ENCODE results near the gene ANKHD1. TPM values are rescaled to one million over a fixed set of nuclear protein-coding genes. Genes with fewer than 3 reads are reported as not detected.

Gene ANKHD1
- total and polyA plus RNA-seq, 9 of the 15 experiments (the other 6 are each of a cell fraction or from before 2014, with no cell fraction given): 38.9 to 138 (median 78.7) TPM

- TF ChIP-seq HNRNPK (IDR thresholded peaks at IDR 0.05; ENCODE audit: low read depth, low read length, poor library complexity, severe bottlenecking): no peak
- TF ChIP-seq PURB (CRISPR knock-in tag; IDR thresholded peaks at IDR 0.05; ENCODE audit: low read depth): no peak
- peak; percentile 5 for TF ChIP-seq CTCFL (IDR thresholded peaks at IDR 0.05; ENCODE audit: borderline replicate concordance, insufficient read depth, low read depth, low read length, poor library complexity, severe bottlenecking)
- no peak for TF ChIP-seq LEF1 (IDR thresholded peaks at IDR 0.05)
- no peak for TF ChIP-seq SOX6 (IDR thresholded peaks at IDR 0.05)
- TF ChIP-seq MTA3 (IDR thresholded peaks at IDR 0.05; ENCODE audit: borderline replicate concordance): peak; percentile 30
- no peak for TF ChIP-seq KHSRP (IDR thresholded peaks at IDR 0.05)
- no peak for TF ChIP-seq ZNF740 (CRISPR knock-in tag; IDR thresholded peaks at IDR 0.05)
- TF ChIP-seq ZNF740 (tag; IDR thresholded peaks at IDR 0.05): no peak
- no peak for TF ChIP-seq ZNF347 (CRISPR knock-in tag; IDR thresholded peaks at IDR 0.05; ENCODE audit: low read depth)
- TF ChIP-seq SMARCB1 (IDR thresholded peaks at IDR 0.05; ENCODE audit: insufficient read length, low read depth): no peak
- no peak for TF ChIP-seq NR1H2 (CRISPR knock-in tag; IDR thresholded peaks at IDR 0.05)
- no peak for TF ChIP-seq SAFB (IDR thresholded peaks at IDR 0.05; ENCODE audit: borderline replicate concordance, low read depth, low read length)
- no peak for TF ChIP-seq YBX1 (IDR thresholded peaks at IDR 0.05)
- TF ChIP-seq ARNT (IDR thresholded peaks at IDR 0.05): 0 out of 4 replicates have a peak, but pooled peaks of 1 of the 2 experiments have one; percentile 48
- no peak for TF ChIP-seq SMARCC2 (IDR thresholded peaks at IDR 0.05; ENCODE audit: low read depth)
- no peak for TF ChIP-seq PATZ1 (CRISPR knock-in tag; IDR thresholded peaks at IDR 0.05; ENCODE audit: borderline replicate concordance)
- TF ChIP-seq ZNF12 (CRISPR knock-in tag; IDR thresholded peaks at IDR 0.05): no peak; the same call in 1 of the 2 replicates
- TF ChIP-seq KDM5B (IDR thresholded peaks at IDR 0.05; ENCODE audit: insufficient replicate concordance, low read depth, low read length): peak; percentile 26
- no peak for TF ChIP-seq TFE3 (CRISPR knock-in tag; IDR thresholded peaks at IDR 0.05)
- no peak for TF ChIP-seq STAT5A (IDR thresholded peaks at IDR 0.05; ENCODE audit: borderline replicate concordance, low read length)
Measured at GRCh38 chr5:140400730-140401361, 787 bp upstream of the ANKHD1 start (continued).
